ENCODE measurements around the gene OTUB1.

- TF ChIP-seq POLR2A (IDR thresholded peaks at IDR 0.05; ENCODE audit: borderline replicate concordance, extremely low read depth, insufficient read depth, insufficient read length) (no peak), REST (IDR thresholded peaks at IDR 0.05; ENCODE audit: low read depth) (no peak), CTCF (IDR thresholded peaks at IDR 0.05 in 2 of 3, conservative IDR thresholded peaks at IDR 0.05 in 1 of 3; ENCODE audit: borderline replicate concordance in 1 of 3, insufficient read depth in 1 of 3, low read depth in 2 of 3, low read length in 2 of 3) (no peak), SP1 (IDR thresholded peaks at IDR 0.05; ENCODE audit: low read depth) (no peak), YY1 (IDR thresholded peaks at IDR 0.05; ENCODE audit: extremely low read depth, insufficient replicate concordance, low read depth, low read length) (no peak), MAX (IDR thresholded peaks at IDR 0.05) (no peak), POLR2AphosphoS5 (IDR thresholded peaks at IDR 0.05; ENCODE audit: low read depth, low read length) (no peak), CEBPB (IDR thresholded peaks at IDR 0.05; ENCODE audit: low read depth) (no peak), EZH2 (IDR thresholded peaks at IDR 0.05) (no peak), RAD21 (IDR thresholded peaks at IDR 0.05; ENCODE audit: low read depth) (no peak), SRF (IDR thresholded peaks at IDR 0.05; ENCODE audit: low read depth) (no peak), EZH2phosphoT487 (IDR thresholded peaks at IDR 0.05; ENCODE audit: borderline replicate concordance) (no peak), ZFX (IDR thresholded peaks at IDR 0.05) (no peak)
Measured at GRCh38 chr11:64000740-64001483, 14.7 kb downstream of the OTUB1 start.
